Endothelial cell of umbilical vein (primary cell): Measurements from ENCODE around the gene PLS1.

ENCODE experiments used
- POLR2A ChIP-seq: IDR thresholded peaks from 2 replicates; pipeline ENCODE4 v1.6.1; 2012; ENCODE audit warnings: low read depth, mild to moderate bottlenecking, control low read depth, low read length
- TF ChIP-seq, protein P1 (sequence below), 2 donors: IDR thresholded peaks; 1 replicate in 1 of 2; 2 replicates in 1 of 2; pipeline ENCODE4 v1.5.1; 2011; ENCODE audit warnings: low read length in 2 of 2, mild to moderate bottlenecking in 2 of 2, moderate library complexity in 2 of 2, control low read depth in 1 of 2, inconsistent platforms in 1 of 2, low read depth in 1 of 2; ENCODE audit not compliant: insufficient read depth in 1 of 2; ENCODE audit errors: extremely low read depth in 1 of 2

DNA sequence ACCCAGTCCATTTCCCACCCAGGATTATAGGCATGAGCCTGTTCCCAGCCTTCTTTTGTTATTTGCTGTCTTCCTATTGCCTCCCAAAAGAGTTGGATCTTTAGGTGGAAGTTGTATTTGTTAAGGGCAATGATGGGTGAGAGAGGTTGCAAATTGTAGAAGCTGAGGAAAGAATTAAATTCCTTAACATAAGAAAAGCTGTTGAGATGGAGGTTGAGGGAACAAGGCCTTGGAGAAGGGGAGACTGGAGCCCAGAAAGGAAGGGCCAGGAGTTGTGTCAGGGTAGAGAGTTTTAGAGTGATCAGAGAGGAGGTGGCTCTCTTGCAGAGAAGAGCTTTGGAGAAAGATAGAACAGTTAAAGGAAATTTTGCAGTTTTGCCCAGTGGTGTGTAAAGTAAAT, 46.8 kb downstream of the PLS1 start:
- TF ChIP-seq, protein P1, sequence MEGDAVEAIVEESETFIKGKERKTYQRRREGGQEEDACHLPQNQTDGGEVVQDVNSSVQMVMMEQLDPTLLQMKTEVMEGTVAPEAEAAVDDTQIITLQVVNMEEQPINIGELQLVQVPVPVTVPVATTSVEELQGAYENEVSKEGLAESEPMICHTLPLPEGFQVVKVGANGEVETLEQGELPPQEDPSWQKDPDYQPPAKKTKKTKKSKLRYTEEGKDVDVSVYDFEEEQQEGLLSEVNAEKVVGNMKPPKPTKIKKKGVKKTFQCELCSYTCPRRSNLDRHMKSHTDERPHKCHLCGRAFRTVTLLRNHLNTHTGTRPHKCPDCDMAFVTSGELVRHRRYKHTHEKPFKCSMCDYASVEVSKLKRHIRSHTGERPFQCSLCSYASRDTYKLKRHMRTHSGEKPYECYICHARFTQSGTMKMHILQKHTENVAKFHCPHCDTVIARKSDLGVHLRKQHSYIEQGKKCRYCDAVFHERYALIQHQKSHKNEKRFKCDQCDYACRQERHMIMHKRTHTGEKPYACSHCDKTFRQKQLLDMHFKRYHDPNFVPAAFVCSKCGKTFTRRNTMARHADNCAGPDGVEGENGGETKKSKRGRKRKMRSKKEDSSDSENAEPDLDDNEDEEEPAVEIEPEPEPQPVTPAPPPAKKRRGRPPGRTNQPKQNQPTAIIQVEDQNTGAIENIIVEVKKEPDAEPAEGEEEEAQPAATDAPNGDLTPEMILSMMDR (IDR thresholded peaks at IDR 0.05; ENCODE audit: extremely low read depth in 1 of 2, insufficient read depth in 1 of 2, low read depth in 1 of 2, low read length in 2 of 2) = no peak
- no peak for TF ChIP-seq POLR2A
